HepG2 (cell line): Measurements from ENCODE around the gene INTS7. TPM values are rescaled to one million over a fixed set of nuclear protein-coding genes. Genes with fewer than 3 reads are reported as not detected.

Source experiments
- GMEB1 ChIP-seq: sonication (generic); formaldehyde crosslinking; IDR thresholded peaks from 2 replicates; pipeline ENCODE4 v1.5.1; 2020; ENCODE audit warnings: missing genetic modification reagents, mild to moderate bottlenecking, borderline replicate concordance
- HNF1A ChIP-seq, 2 experiments: sonication (generic) in 1 of 2; formaldehyde crosslinking in 1 of 2; IDR thresholded peaks; 2 replicates each; pipeline versions ENCODE4 v1.4.0 to v1.6.1; 2016 to 2020; ENCODE audit warnings: borderline replicate concordance in 1 of 2, low read depth in 1 of 2, mild to moderate bottlenecking in 1 of 2, missing genetic modification reagents in 1 of 2
- SNAPC2 ChIP-seq: sonication (generic); formaldehyde crosslinking; IDR thresholded peaks from 2 replicates; pipeline ENCODE4 v1.8.1; 2022; ENCODE audit warnings: mild to moderate bottlenecking, missing genetic modification reagents
- SOX5 ChIP-seq: IDR thresholded peaks from 2 replicates; pipeline ENCODE4 v1.6.1; 2016; ENCODE audit warnings: borderline replicate concordance
- SOX6 ChIP-seq, 2 experiments: fragments of 450-650 bp in 1 of 2; sonication (generic) in 1 of 2; formaldehyde crosslinking in 1 of 2; IDR thresholded peaks; 2 replicates each; pipeline versions ENCODE4 v1.4.0 to v1.6.1; 2017 to 2020; ENCODE audit warnings: antibody characterized with exemption in 1 of 2, mild to moderate bottlenecking in 1 of 2, missing genetic modification reagents in 1 of 2
- SRSF4 ChIP-seq: fragments of 200-400 bp; formaldehyde crosslinking; IDR thresholded peaks from one replicate; pipeline ENCODE4 v1.6.1; 2018; ENCODE audit warnings: mild to moderate bottlenecking, low read depth, low read length, moderate library complexity; ENCODE audit not compliant: poor library complexity, severe bottlenecking
- SYNCRIP ChIP-seq: fragments of 200-400 bp; formaldehyde crosslinking; IDR thresholded peaks from 2 replicates; pipeline ENCODE4 v1.6.1; 2018; ENCODE audit warnings: mild to moderate bottlenecking, low read depth, low read length; ENCODE audit not compliant: insufficient read depth
- ZBTB42 ChIP-seq: sonication (generic); formaldehyde crosslinking; IDR thresholded peaks from 2 replicates; pipeline ENCODE4 v1.5.0; 2020; ENCODE audit warnings: mild to moderate bottlenecking, missing genetic modification reagents
- ZGPAT ChIP-seq: IDR thresholded peaks from 2 replicates; pipeline ENCODE4 v1.6.1; 2016; ENCODE audit warnings: mild to moderate bottlenecking
- ZNF292 ChIP-seq: sonication (generic); formaldehyde crosslinking; IDR thresholded peaks from 2 replicates; pipeline ENCODE4 v1.8.1; 2022; ENCODE audit warnings: mild to moderate bottlenecking, low read depth, missing genetic modification reagents, borderline replicate concordance
- ZNF512B ChIP-seq: sonication (generic); formaldehyde crosslinking; IDR thresholded peaks from 2 replicates; pipeline ENCODE4 v1.5.1; 2020; ENCODE audit warnings: missing genetic modification reagents, mild to moderate bottlenecking, borderline replicate concordance
- ZNF615 ChIP-seq: sonication (generic); formaldehyde crosslinking; IDR thresholded peaks from 2 replicates; pipeline ENCODE4 v1.5.0; 2020; ENCODE audit warnings: mild to moderate bottlenecking, missing genetic modification reagents, borderline replicate concordance
- ZNF639 ChIP-seq: conservative IDR thresholded peaks from 2 replicates; pipeline ENCODE4 v1.6.1; 2018; ENCODE audit warnings: missing genetic modification reagents
- ZUFSP ChIP-seq: sonication (generic); formaldehyde crosslinking; IDR thresholded peaks from 2 replicates; pipeline ENCODE4 v1.9.0; 2021; ENCODE audit warnings: missing genetic modification reagents, mild to moderate bottlenecking, borderline replicate concordance
- polyA plus RNA-seq, 8 experiments: library from polyadenylated mRNA; depleted of rRNA in 3 of 8; stranded (reverse) in 7 of 8; unstranded in 1 of 8; fragments of >200 nt; fragmentation: Illumina TruSeq in 4 of 8; extraction: Trizol in 4 of 8; gene quantifications; 2 replicates each; pipeline versions ENCODE4 v1.2.1 to v1.2.3, GENCODE V29; 2011 to 2016; ENCODE audit warnings: low read depth in 4 of 8, missing spikeins in 1 of 8, mixed read lengths in 1 of 8; ENCODE audit not compliant: insufficient read depth in 1 of 8
- total RNA-seq, 5 experiments: library from RNA; depleted of rRNA; stranded (reverse); fragments of >200 nt; fragmentation: Illumina TruSeq; extraction: Trizol; gene quantifications; 2 replicates each; pipeline ENCODE4 v1.2.3, GENCODE V29; 2016; ENCODE audit warnings: low read depth in 1 of 5

The INTS7 gene
- total and polyA plus RNA-seq, 2 of the 13 experiments (the other 11 are each of a cell fraction or from before 2014, with no cell fraction given), result 18.3 to 22.4 TPM

GRCh38 chr1:211896958-211897357, 138.4 kb downstream of the INTS7 start (continued):
- TF ChIP-seq GMEB1 (CRISPR knock-in tag), result no peak
- TF ChIP-seq ZNF512B (CRISPR knock-in tag), result no peak
- no peak for TF ChIP-seq ZGPAT (CRISPR knock-in tag)
- no peak for TF ChIP-seq ZNF292 (CRISPR knock-in tag)
- TF ChIP-seq SNAPC2, result no peak
- no peak for TF ChIP-seq SRSF4
- no peak for TF ChIP-seq ZNF639 (CRISPR knock-in tag)
- TF ChIP-seq HNF1A (IDR thresholded peaks at IDR 0.05; ENCODE audit: low read depth), result no peak
- TF ChIP-seq HNF1A (CRISPR knock-in tag; IDR thresholded peaks at IDR 0.05; ENCODE audit: borderline replicate concordance), result no peak
- no peak for TF ChIP-seq SOX6 (IDR thresholded peaks at IDR 0.05)
- no peak for TF ChIP-seq SOX6 (CRISPR knock-in tag; IDR thresholded peaks at IDR 0.05)
- TF ChIP-seq SYNCRIP, result no peak
- TF ChIP-seq ZBTB42, result no peak
- TF ChIP-seq SOX5 (CRISPR knock-in tag), result 0 out of 2 replicates have a peak, but pooled peaks have one; percentile 13
- TF ChIP-seq ZNF615, result no peak
- no peak for TF ChIP-seq ZUFSP (CRISPR knock-in tag)
